Astrocyte (in vitro differentiated cells and primary cell): ENCODE measurements around the gene TMEM178B.

Experiments
- CTCF ChIP-seq: IDR thresholded peaks from 2 replicates; pipeline ENCODE4 v1.5.1; 2011; ENCODE audit warnings: low read depth, mild to moderate bottlenecking, inconsistent platforms, low read length, moderate library complexity; ENCODE audit not compliant: insufficient read depth
- EZH2 ChIP-seq: IDR thresholded peaks from 2 replicates; pipeline ENCODE4 v1.6.1; 2012; ENCODE audit warnings: mild to moderate bottlenecking, low read length, inconsistent platforms; ENCODE audit not compliant: insufficient read depth

- TF ChIP-seq EZH2: no peak
- no peak for TF ChIP-seq CTCF
Observed at GRCh38 chr7:141381794-141382427, 308.0 kb downstream of the TMEM178B start.
